Cardiac fibroblast (primary cell): ENCODE measurements around the gene IL20RB.

Experiments
- DNase-seq, 2 donors: peaks; one replicate each; pipeline versions ENCODE4 v3.0.0 to v3.0.0-alpha.2; 2010; ENCODE audit warnings: low read depth in 2 of 2
- H3K4me3 ChIP-seq, 2 donors: replicated peaks in 1 of 2; 1 replicate in 1 of 2; 2 replicates in 1 of 2; pipeline ENCODE4 v1.5.1; 2011; ENCODE audit warnings: low read depth in 2 of 2, low read length in 2 of 2, mild to moderate bottlenecking in 2 of 2, moderate library complexity in 1 of 2
- CTCF ChIP-seq: IDR thresholded peaks from one replicate; pipeline ENCODE4 v1.5.1; 2011; ENCODE audit warnings: low read depth, mild to moderate bottlenecking, low read length, inconsistent platforms

The IL20RB gene

GRCh38 chr3:136957751-136958288 lies at the start of gene IL20RB:
Gene IL20RB (plus strand): TSS chr3:136957983. CDS start chr3:136958114, 131 bp downstream.
- TF ChIP-seq CTCF: no peak
- no peak within 1 kb of the TSS for H3K4me3 ChIP-seq
- DNase-seq: peak; percentile 50 to 82

- TF ChIP-seq CTCF: no peak
- no peak for DNase-seq
- no peak overlapping the region for H3K4me3 ChIP-seq
These were observed 49.5 kb upstream of the IL20RB start for GRCh38 chr3:136908297-136908696.

- no peak overlapping the region for H3K4me3 ChIP-seq
- TF ChIP-seq CTCF: no peak
- DNase-seq: no peak
These were observed 48.6 kb upstream of the IL20RB start for GRCh38 chr3:136909187-136909586.

GRCh38 chr3:136910697-136911096 lies 47.1 kb upstream of the IL20RB start:
- H3K4me3 ChIP-seq: no peak overlapping the region
- TF ChIP-seq CTCF: no peak
- DNase-seq: no peak

GRCh38 chr3:136913168-136913567 lies 44.6 kb upstream of the IL20RB start:
- DNase-seq: no peak
- no peak for TF ChIP-seq CTCF
- no peak overlapping the region for H3K4me3 ChIP-seq

- H3K4me3 ChIP-seq: no peak overlapping the region
- no peak for TF ChIP-seq CTCF
- DNase-seq: no peak
These were observed 43.0 kb upstream of the IL20RB start for GRCh38 chr3:136914739-136915138.

GRCh38 chr3:136916223-136916622 lies 41.6 kb upstream of the IL20RB start:
- TF ChIP-seq CTCF: no peak
- no peak for DNase-seq
- no peak overlapping the region for H3K4me3 ChIP-seq
